Heart left ventricle (tissue), 16 donors: ENCODE measurements around the gene CAMTA1. TPM values are rescaled to one million over a fixed set of nuclear protein-coding genes. Genes with fewer than 3 reads are reported as not detected.
"Not testable (repeated sequence)": the region's sequence is repeated elsewhere in the genome, so short reads cannot be mapped to it uniquely, and the experiment has no call there.

ENCODE experiments used
- ATAC-seq, 4 donors: fragments of 200-7000 bp; cut with Tn5 transposase; one replicate each; pipeline ENCODE4 v1.9.1; 2020 to 2022; ENCODE audit warnings: moderate library complexity in 4 of 4, mild to moderate bottlenecking in 3 of 4, moderate number of reproducible peaks in 1 of 4
- DNase-seq, 5 donors: peaks; one replicate each; pipeline ENCODE4 v3.0.0-alpha.2; 2020
- H3K27ac ChIP-seq, 12 donors: fragments of 200-600 bp; sonication (generic) in 4 of 12; one replicate each; pipeline versions ENCODE4 v1.5.0 to v1.8.0; 2016 to 2022; ENCODE audit warnings: mild to moderate bottlenecking in 2 of 12
- H3K27me3 ChIP-seq, 9 donors: fragments of 200-600 bp; sonication (generic) in 2 of 9; one replicate each; pipeline versions ENCODE4 v1.5.1 to v1.8.0; 2016 to 2022; ENCODE audit warnings: mild to moderate bottlenecking in 3 of 9
- H3K36me3 ChIP-seq, 9 donors: fragments of 200-600 bp; sonication (generic) in 2 of 9; one replicate each; pipeline versions ENCODE4 v1.5.0 to v1.8.0; 2018 to 2022; ENCODE audit warnings: mild to moderate bottlenecking in 2 of 9
- H3K4me1 ChIP-seq, 12 donors: fragments of 200-600 bp; sonication (generic) in 4 of 12; one replicate each; pipeline versions ENCODE4 v1.5.0 to v1.8.0; 2016 to 2022; ENCODE audit warnings: mild to moderate bottlenecking in 3 of 12
- H3K4me3 ChIP-seq, 12 donors: fragments of 200-600 bp; sonication (generic) in 4 of 12; one replicate each; pipeline versions ENCODE4 v1.5.0 to v1.8.0; 2017 to 2022; ENCODE audit warnings: mild to moderate bottlenecking in 9 of 12, moderate library complexity in 4 of 12
- H3K9me3 ChIP-seq, 12 donors: fragments of 200-600 bp; sonication (generic) in 4 of 12; one replicate each; pipeline versions ENCODE4 v1.5.0 to v1.8.0; 2016 to 2022; ENCODE audit warnings: mild to moderate bottlenecking in 1 of 12
- POLR2A ChIP-seq, 2 donors: fragments of 450-650 bp; IDR thresholded peaks; one replicate each; pipeline ENCODE4 v1.6.1; 2017; ENCODE audit warnings: antibody characterized with exemption in 2 of 2, mild to moderate bottlenecking in 2 of 2, moderate library complexity in 2 of 2
- WGBS, 4 donors: extraction: QIAGEN DNeasy Blood & Tissue Kit in 2 of 4; methylation state at CpG; one replicate each; pipeline versions ENCODE4 v1.1.5 to v1.1.7; 2013 to 2018; 5-methylcytosine and 5-hydroxymethylcytosine counted together
- intact Hi-C, 10 donors: fragments of 100-400 bp; cut with DNase I; formaldehyde crosslinking; loops; one replicate each; pipeline versions ENCODE4 v1.11.1 to v1.14.2; 2022
- polyA plus RNA-seq, 2 donors: library from polyadenylated mRNA; stranded (reverse); fragments of 200-250 nt; gene quantifications; one replicate each; pipeline ENCODE4 v1.2.3, GENCODE V29; 2013
- total RNA-seq, 9 donors: library from RNA; depleted of rRNA in 2 of 9; stranded (reverse); fragments of >200 nt in 2 of 9; fragmentation: NEBNext Ultra II Directional in 3 of 9; extraction: Animal tissue kit (Norgen Biotek cat#: 25700) in 3 of 9; gene quantifications; one replicate each; pipeline versions ENCODE4 v1.1.0 to v1.2.4, GENCODE V29; 2016 to 2023
- TF ChIP-seq, protein P1 (sequence below), 12 donors: fragments of 200-600 bp; sonication (generic) in 4 of 12; IDR thresholded peaks; one replicate each; pipeline versions ENCODE4 v1.5.0 to v1.8.0; 2018 to 2022; ENCODE audit warnings: antibody characterized with exemption in 12 of 12, mild to moderate bottlenecking in 5 of 12
- donor health status: ischemic (EF 13 %, LVEDD 7.1; RV severe dilation, severe dysfunction).
- donor health status: healthy with polysubstance abuse.
- donor health status: DM: no; HTN: yes; CAD: no.
- donor health status: DM: no; HTN: no; CAD: no.
- donor health status: ischemic (EF 25% LVEDD 6.9; RV normal size, moderate dysfunction).
- donor health status: ischemic (EF 25% LVEDD 5.7; RV mildly dilated, moderate dysfunction).
- donor health status: healthy.
- donor health status: DM: yes; HTN: yes; CAD: no.
- donor health status: ischemic (EF 35%, LVEDD 5.7; RV mildly dilated, moderate dysfunction).
- donor health status: nonischemic (EF 11% LVEDD 7.7; RV severe dilation, severe dysfunction).
- donor health status: DM: yes; HTN: yes; CAD: no.
- donor health status: PGD.
- donor health status: ischemic (EF 29% LVEDD 5.4; RV normal size, mild dysfunction).
- donor health status: nonischemic (EF 23%, LVEDD 6.1; RV moderate dilation, normal function).

CAMTA1 gene
- total and polyA plus RNA-seq, 11 donors = 114 to 303 (median 137) TPM

- DNase-seq = no peak
- H3K36me3 ChIP-seq = peaks cover 0 to 97% (median 64%) of the 10 kb centered on the region in 9 donors
- intact Hi-C loops = loop anchor here in 1 of 10 donors (5.0 kb wide), 1 partner anchor 42 kb away; no protein-coding TSS in a partner anchor
- ATAC-seq = no peak
- H3K27me3 ChIP-seq = no peaks in the 10 kb centered on the region
- H3K4me1 ChIP-seq = peaks cover 0 to 31% (median 20%) of the 10 kb centered on the region in 12 donors
- H3K4me3 ChIP-seq = no peak overlapping the region
- TF ChIP-seq, protein P1, sequence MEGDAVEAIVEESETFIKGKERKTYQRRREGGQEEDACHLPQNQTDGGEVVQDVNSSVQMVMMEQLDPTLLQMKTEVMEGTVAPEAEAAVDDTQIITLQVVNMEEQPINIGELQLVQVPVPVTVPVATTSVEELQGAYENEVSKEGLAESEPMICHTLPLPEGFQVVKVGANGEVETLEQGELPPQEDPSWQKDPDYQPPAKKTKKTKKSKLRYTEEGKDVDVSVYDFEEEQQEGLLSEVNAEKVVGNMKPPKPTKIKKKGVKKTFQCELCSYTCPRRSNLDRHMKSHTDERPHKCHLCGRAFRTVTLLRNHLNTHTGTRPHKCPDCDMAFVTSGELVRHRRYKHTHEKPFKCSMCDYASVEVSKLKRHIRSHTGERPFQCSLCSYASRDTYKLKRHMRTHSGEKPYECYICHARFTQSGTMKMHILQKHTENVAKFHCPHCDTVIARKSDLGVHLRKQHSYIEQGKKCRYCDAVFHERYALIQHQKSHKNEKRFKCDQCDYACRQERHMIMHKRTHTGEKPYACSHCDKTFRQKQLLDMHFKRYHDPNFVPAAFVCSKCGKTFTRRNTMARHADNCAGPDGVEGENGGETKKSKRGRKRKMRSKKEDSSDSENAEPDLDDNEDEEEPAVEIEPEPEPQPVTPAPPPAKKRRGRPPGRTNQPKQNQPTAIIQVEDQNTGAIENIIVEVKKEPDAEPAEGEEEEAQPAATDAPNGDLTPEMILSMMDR (IDR thresholded peaks at IDR 0.05) = no peak
- no peak for TF ChIP-seq POLR2A (IDR thresholded peaks at IDR 0.05)
- H3K27ac ChIP-seq = no peak overlapping the region
- WGBS, 4 donors = 59 to 89% (median 81%) methylated on average over 5 of the region's 5 CpGs
- peaks cover 0 to 22% (median 0%) of the 10 kb centered on the region in 12 donors for H3K9me3 ChIP-seq
Measured at GRCh38 chr1:7789828-7790227, 1004.6 kb downstream of the CAMTA1 start.

GRCh38 chr1:7791027-7791426 lies 1005.8 kb downstream of the CAMTA1 start:
- not testable (repeated sequence) for ATAC-seq, DNase-seq, H3K4me3 ChIP-seq, H3K27ac ChIP-seq, H3K27me3 ChIP-seq
- H3K36me3 ChIP-seq = peaks cover 0 to 100% (median 69%) of the 10 kb centered on the region in 9 donors
- WGBS, 4 donors = 96 to 100% (median 98%) methylated on average over 3 of the region's 3 CpGs
- H3K4me1 ChIP-seq = peaks cover 0 to 20% (median 14%) of the 10 kb centered on the region in 12 donors
- peaks cover 0 to 22% (median 0%) of the 10 kb centered on the region in 12 donors for H3K9me3 ChIP-seq
- intact Hi-C loops = loop anchor here in 1 of 10 donors (5.0 kb wide), 1 partner anchor 41 kb away; no protein-coding TSS in a partner anchor

DNA sequence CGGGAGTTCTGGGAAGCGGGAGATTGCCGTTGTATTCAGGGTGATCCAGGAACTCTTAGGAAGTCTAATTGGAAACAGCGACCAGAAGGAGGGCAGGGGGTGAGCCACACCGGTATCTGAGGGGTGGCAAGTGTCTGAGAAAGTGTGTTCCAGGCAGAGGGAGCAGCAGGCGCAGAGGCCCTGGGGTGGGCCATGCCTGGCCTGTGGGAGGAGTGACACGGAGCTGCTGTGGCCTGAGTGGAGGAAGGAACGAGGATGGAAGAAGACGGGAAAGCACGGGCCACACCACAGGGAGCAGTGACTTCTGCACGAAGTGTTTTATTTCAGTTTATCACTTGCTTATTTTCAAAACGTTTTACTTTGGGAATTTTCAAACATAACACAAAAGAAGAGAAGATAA lies 1010.2 kb downstream of the CAMTA1 start:
- ATAC-seq (no peak), DNase-seq (no peak)
- no peak overlapping the region for H3K27ac ChIP-seq
- WGBS, 4 donors = 84 to 92% (median 90%) methylated on average over 12 of the region's 12 CpGs
- H3K9me3 ChIP-seq = peaks cover 0 to 15% (median 0%) of the 10 kb centered on the region in 12 donors
- no peaks in the 10 kb centered on the region for H3K27me3 ChIP-seq
- H3K36me3 ChIP-seq = peaks cover 0 to 100% (median 77%) of the 10 kb centered on the region in 9 donors
- no peaks in the 10 kb centered on the region for H3K4me1 ChIP-seq
- no peak overlapping the region for H3K4me3 ChIP-seq
- intact Hi-C loops = no loop called here
- TF ChIP-seq, protein P1 (IDR thresholded peaks at IDR 0.05) = no peak
- no peak for TF ChIP-seq POLR2A (IDR thresholded peaks at IDR 0.05)

GRCh38 chr1:7805460-7805859 lies 1020.2 kb downstream of the CAMTA1 start:
- H3K36me3 ChIP-seq = peaks cover 0 to 100% (median 81%) of the 10 kb centered on the region in 9 donors
- WGBS, 4 donors = 85 to 93% (median 91%) methylated on average over 9 of the region's 9 CpGs
- intact Hi-C loops = loop anchor here in 1 of 10 donors (10.0 kb wide), 1 partner anchor 99 kb away; no protein-coding TSS in a partner anchor

More at GRCh38 chr1:7805460-7805859, 1020.2 kb downstream of the CAMTA1 start:
- Histone ChIP-seq H3K4me3 (no peak overlapping the region), H3K9me3 (no peaks in the 10 kb centered on the region), H3K27ac (no peak overlapping the region), H3K27me3 (no peaks in the 10 kb centered on the region), H3K4me1 (no peaks in the 10 kb centered on the region)
- no peak for DNase-seq
- TF ChIP-seq, protein P1 (IDR thresholded peaks at IDR 0.05) = no peak
- TF ChIP-seq POLR2A (IDR thresholded peaks at IDR 0.05) = no peak
- ATAC-seq = no peak
